ES-I3 (cell line): ENCODE results near the gene TRDMT1.
A peak's percentile ranks its signal among the peaks of the same experiment; 100 is the strongest.

ENCODE experiments used
- H3K36me3 ChIP-seq: 2 replicates; pipeline ENCODE4 v1.6.1; 2013; ENCODE audit warnings: mild to moderate bottlenecking, low read length, control low read depth, moderate library complexity; ENCODE audit not compliant: insufficient read depth
- H3K4me1 ChIP-seq: 2 replicates; pipeline ENCODE4 v1.6.1; 2013; ENCODE audit warnings: mild to moderate bottlenecking, control low read depth, low read length; ENCODE audit not compliant: insufficient read depth
- H3K9ac ChIP-seq: 2 replicates; pipeline ENCODE4 v1.6.1; 2013; ENCODE audit warnings: low read depth, mild to moderate bottlenecking, low read length, moderate library complexity
- H3K9me3 ChIP-seq: 2 replicates; pipeline ENCODE4 v1.6.1; 2013; ENCODE audit warnings: mild to moderate bottlenecking, low read length, moderate library complexity; ENCODE audit not compliant: control insufficient read depth, insufficient read depth

TRDMT1 gene, protein sequence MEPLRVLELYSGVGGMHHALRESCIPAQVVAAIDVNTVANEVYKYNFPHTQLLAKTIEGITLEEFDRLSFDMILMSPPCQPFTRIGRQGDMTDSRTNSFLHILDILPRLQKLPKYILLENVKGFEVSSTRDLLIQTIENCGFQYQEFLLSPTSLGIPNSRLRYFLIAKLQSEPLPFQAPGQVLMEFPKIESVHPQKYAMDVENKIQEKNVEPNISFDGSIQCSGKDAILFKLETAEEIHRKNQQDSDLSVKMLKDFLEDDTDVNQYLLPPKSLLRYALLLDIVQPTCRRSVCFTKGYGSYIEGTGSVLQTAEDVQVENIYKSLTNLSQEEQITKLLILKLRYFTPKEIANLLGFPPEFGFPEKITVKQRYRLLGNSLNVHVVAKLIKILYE

DNA sequence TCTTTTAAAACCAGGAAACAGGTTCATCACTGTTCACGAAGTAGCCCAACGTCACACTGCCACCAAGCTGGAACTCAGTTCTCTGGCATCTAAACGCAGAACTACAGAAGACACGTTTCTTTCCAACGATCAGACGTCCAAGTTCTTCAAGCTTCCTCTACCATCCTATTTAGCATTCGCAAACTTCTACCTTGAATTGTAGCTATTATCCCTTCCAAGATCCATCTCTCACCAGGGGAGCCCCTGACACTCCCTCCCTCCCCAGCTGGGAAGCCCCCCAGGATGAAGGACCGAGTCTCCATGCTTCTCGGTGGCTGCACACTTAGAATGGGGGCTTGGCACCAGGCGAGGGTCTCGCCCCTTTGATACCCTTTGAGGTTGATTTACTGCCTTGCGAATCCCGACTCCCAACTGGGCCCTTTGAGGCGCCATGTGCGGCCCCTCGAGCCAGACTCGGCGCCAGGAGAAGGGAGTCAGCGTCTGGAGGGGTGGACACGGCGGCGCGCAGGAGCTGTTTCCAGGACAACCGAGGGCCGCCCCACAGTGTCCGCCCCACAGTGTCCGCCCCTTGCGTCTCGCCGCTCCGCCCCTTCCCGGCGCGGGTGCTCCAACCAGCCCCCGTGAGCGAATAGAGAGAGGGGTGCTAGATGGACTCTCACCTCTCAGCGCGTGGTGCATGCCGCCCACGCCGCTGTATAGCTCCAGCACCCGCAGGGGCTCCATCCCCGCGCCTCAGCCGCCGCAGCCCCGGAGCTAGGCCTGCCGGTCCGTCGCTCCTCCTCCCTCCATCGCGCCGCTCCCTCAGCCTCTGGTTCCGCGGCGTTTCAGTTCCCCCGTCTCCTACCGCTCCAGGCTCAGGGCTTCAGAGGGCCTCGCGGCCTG is at the start of gene TRDMT1:
Gene TRDMT1 (minus strand): TSS at position 761 of the 882 bp plus-strand sequence. CDS start 38 bp downstream, at position 723.
- Histone ChIP-seq H3K36me3 (no peaks in the 10 kb centered on the region), H3K9me3 (no peaks in the 10 kb centered on the region), H3K9ac (peak within 1 kb of the TSS; percentile 99), H3K4me1 (peaks cover 23% of the 10 kb centered on the region)

DNA sequence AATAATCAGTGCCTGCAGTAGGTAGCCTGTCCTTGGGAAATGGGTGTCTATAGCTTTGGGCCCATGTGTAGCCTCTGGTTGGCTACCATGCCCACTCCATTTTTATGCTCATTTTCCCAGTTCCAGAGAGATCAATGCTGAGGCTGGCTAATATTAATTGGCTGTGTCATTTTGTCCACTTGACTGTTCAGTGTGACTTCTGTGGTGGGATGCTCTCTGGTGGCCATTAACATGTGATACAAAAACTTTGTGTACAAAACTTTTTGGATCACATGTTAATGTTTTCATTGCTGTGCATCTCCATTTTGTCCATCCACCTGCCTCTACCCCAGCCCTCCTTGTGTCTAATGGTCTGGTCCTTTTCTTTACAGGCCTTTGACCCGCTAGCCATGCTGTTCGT is 49.3 kb upstream of the TRDMT1 start:
- Histone ChIP-seq H3K36me3 (no peaks in the 10 kb centered on the region), H3K9ac (no peak overlapping the region), H3K4me1 (no peaks in the 10 kb centered on the region), H3K9me3 (peaks cover 19% of the 10 kb centered on the region)

DNA sequence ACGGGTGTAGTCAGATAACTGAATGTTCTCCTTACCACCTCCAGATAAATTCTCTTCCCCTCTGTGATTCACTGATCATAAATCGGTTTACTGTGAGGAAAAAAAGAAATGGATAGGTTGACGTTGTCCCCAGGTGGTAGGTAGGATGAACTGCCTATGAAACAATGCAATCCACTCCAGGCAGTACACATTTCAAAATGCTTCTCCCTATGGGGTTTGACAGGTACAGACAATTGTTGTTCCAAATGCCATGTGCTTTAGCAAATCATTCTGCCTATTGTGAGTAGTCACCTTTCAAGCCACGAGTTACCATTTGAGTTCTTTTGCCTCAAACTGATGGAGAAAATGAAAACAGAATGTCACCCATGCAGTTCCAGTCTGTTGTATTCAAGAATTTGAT is 48.3 kb upstream of the TRDMT1 start:
- no peaks in the 10 kb centered on the region for H3K4me1 ChIP-seq
- peaks cover 19% of the 10 kb centered on the region for H3K9me3 ChIP-seq
- H3K9ac ChIP-seq = no peak overlapping the region
- H3K36me3 ChIP-seq = no peaks in the 10 kb centered on the region

DNA sequence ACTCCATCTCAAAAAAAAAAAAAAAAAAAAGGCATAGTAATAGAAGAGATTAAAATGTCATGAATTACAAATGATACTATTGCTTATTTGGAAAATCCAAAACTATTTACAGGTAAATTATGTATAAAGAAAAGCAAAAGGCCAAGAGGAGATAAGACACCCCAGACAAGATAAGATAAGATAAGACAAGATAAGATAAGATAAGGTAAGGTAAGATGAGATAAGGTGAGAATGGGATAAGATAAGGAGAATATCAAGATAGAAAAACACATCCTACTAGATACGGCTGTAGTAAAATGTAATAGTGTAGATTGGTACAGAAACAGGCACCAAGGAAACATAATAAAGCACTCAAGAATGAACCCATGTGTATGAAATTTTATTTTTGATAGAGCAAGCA is 47.5 kb upstream of the TRDMT1 start:
- Histone ChIP-seq H3K36me3 (no peaks in the 10 kb centered on the region), H3K4me1 (no peaks in the 10 kb centered on the region), H3K9me3 (peaks cover 19% of the 10 kb centered on the region), H3K9ac (no peak overlapping the region)

DNA sequence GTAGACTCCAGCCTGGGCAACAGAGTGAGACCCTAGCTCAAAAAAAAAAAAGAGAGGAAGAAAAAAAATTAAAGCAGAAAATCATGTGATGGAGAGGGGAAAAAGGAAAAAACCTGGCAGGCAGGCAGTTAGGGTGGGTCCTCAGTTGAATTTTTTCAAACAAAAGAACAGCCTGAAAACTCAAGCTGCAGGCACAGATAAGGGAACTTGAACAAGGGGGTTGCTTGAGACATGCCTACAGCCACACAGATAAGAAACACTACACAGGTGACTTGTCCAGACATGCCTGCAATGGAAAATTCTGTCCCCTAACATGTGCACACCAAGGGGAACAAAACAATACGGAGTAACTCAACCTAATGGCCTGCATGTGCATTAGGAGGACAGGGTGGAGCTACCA is 45.7 kb upstream of the TRDMT1 start:
- H3K9ac ChIP-seq = no peak overlapping the region
- H3K4me1 ChIP-seq = no peaks in the 10 kb centered on the region
- peaks cover 19% of the 10 kb centered on the region for H3K9me3 ChIP-seq
- no peaks in the 10 kb centered on the region for H3K36me3 ChIP-seq

DNA sequence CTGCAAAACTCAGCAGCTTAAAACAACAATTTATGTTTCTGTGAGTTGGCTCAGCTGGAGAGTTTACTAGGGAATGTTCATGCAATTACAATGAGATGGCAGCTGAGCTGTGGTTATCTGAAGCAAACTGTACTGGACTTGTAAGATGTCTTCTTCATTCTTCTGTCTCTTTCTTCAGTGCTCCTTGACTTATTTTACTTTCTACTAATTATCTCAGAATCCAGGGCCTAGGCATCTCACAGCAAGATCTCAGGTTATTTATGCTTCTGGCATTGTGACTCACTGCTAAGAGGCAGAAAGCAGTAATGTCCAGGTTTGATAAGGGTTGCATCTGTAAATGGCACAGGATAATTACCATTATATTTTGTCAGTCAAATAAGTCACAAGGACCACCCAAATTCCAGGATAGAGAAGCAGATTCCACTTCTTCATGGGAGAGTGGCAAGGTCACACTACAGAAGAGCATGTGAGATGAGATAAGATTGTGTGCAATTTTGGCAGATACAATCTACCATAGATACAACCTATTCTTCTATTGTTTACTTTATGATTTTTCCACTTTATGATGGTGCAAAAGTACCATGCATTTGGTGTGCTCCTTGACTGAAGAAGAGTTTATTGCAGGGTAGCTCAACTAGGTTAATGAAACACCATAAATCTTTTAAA is 43.4 kb upstream of the TRDMT1 start:
- Histone ChIP-seq H3K9ac (no peak overlapping the region), H3K36me3 (no peaks in the 10 kb centered on the region), H3K9me3 (peaks cover 19% of the 10 kb centered on the region), H3K4me1 (no peaks in the 10 kb centered on the region)

DNA sequence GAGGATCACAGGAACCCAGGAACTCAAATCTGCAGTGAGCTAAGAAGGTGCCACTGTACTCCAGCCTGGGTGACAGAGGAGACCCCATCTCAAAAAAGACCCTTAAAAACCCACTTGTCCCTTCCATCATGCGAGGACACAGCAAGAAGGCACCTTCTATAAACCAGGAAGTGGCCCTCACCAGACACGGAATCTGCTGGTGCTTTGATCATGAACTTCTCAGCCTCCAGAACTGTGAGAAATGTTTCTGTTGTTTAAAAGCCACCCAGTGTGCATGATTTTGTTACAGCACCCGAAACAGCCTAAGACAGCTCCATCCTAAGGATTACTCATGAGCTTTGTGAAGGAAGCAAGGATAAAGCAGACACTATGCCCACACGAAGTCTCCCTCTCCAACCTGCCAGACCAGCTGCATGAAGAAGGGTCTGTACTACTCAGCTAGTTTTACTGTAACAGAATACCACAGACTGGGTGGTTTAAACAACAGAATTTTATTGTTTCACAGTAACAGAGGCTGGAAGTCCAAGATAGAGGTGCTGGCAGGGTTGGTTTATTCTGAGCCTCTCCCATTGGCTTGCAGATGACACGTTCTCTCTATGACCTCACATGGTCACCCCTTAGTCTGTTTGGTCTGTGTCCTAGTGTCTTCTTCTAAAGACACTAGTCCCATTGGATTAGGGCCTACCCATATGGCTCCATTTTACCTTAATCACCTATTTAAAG is 40.3 kb upstream of the TRDMT1 start:
- H3K36me3 ChIP-seq = no peaks in the 10 kb centered on the region; the same call in 1 of the 2 replicates
- no peak overlapping the region for H3K9ac ChIP-seq
- H3K4me1 ChIP-seq = no peaks in the 10 kb centered on the region
- H3K9me3 ChIP-seq = peaks cover 4% of the 10 kb centered on the region

DNA sequence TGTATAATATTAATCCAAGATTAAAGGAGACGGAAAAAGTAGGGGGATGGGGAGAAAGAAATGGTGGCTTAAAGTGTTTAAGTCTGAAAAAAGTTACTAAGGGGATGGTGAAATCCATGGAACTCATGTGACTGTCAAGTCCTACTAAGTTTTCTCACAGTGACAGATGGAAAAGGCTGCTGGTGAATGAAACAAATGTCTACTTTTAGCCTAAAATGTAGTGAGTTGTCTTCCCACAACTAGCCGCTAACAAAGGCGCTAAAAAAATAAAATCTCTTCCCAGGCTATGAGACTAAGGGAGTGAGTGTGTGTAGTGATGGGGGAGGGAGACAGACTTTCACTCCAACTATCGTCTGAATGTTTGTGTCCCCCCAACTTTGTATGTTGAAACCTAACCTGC is 39.1 kb upstream of the TRDMT1 start:
- no peaks in the 10 kb centered on the region for H3K4me1 ChIP-seq
- H3K9me3 ChIP-seq = no peaks in the 10 kb centered on the region; the same call in 1 of the 2 replicates
- H3K9ac ChIP-seq = no peak overlapping the region
- H3K36me3 ChIP-seq = peaks cover 10% of the 10 kb centered on the region

DNA sequence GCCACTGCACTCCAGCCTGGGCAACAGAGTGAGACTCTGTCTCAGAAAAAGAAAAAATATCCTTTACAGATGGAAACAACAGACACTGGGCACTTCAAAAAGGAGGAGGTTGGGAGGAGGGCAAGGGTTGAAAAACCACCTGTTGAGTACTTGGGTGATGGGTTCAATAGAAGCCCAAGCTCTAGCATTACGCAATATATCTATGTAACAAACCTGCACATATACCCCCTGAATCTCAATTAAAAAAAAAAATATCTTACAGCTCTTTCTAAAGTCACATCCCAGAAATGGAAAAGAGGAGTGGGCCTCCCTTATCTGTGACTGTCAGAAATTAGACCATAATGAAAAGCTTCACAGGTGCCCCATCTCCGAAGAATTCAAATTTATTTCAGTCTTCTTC is 38.6 kb upstream of the TRDMT1 start:
- H3K36me3 ChIP-seq = peaks cover 15% of the 10 kb centered on the region
- H3K9me3 ChIP-seq = no peaks in the 10 kb centered on the region
- no peak overlapping the region for H3K9ac ChIP-seq
- no peaks in the 10 kb centered on the region for H3K4me1 ChIP-seq

DNA sequence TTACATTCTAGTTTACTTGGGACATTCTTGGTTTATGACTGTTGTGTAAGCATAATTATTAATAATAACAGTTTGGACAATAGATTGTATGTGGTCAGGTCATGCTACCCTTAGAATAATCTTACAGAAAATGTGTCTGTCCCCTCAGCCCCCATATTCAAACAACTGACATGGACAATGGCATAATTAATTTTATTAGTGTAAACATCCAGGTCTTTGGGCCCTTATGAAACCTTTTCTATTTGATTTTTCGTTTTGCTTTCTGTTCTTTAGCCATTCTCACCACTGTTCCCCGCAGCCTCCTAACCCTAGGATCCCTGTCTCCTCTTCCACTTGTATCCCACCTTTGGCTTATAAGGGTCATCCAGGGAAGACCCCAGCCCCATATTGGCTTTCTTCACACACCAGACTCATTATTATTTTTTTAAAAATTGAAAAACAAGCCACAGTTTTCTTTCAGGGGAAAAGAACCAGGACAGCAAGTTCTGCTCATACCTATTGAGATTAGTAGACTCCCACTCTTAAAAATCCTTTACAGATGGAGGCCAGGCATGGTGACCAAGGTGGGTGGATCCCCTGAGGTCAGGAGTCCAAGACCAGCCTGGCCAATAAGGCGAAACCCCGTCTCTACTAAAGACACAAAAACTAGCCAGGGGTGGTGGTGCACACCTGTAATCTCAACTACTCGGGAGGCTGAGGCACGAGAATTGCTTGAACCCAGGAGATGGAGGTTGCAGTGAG is 38.0 kb upstream of the TRDMT1 start:
- no peaks in the 10 kb centered on the region for H3K9me3 ChIP-seq
- H3K36me3 ChIP-seq = peaks cover 20% of the 10 kb centered on the region
- H3K4me1 ChIP-seq = no peaks in the 10 kb centered on the region
- H3K9ac ChIP-seq = no peak overlapping the region

DNA sequence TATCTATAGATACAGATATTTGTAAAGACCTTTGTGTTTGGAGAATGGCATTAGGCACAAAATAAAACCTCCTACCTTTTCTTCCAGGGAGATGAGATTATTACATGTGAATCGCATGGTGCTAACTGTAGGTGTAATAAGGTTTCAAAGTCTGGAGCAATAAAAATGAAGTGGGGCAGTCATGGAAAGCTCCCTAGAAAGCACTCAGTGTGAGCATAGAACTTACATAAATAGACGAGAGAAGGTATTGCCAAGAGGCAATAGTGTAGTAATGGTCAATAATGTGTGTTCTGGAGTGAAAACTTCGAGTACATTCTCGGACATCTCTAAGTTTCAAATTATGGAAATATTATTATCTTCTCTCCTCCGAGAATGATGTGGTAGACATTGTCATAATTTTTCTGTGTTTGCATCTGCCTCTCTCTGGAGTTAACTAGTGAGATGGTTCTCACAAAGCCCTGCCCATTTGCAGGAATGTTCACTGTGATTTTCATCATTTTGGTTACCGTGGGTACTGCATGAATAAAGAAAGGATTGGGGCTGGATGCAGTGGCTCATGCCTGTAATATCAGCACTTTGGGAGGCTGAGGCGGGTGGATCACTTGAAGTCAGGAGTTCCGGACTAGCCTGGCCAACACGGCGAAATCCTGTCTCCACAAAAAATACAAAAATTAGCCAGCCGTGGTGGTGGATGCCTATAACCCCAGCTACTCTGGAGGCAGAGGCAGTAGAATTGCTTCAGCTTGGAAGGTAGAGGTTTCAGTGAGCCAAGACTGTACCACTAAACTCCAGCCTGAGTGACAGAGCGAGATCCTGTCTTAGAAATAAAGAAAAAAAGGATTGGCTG is 37.2 kb upstream of the TRDMT1 start:
- H3K4me1 ChIP-seq = no peaks in the 10 kb centered on the region
- H3K36me3 ChIP-seq = peaks cover 27% of the 10 kb centered on the region
- no peaks in the 10 kb centered on the region for H3K9me3 ChIP-seq
- H3K9ac ChIP-seq = no peak overlapping the region

DNA sequence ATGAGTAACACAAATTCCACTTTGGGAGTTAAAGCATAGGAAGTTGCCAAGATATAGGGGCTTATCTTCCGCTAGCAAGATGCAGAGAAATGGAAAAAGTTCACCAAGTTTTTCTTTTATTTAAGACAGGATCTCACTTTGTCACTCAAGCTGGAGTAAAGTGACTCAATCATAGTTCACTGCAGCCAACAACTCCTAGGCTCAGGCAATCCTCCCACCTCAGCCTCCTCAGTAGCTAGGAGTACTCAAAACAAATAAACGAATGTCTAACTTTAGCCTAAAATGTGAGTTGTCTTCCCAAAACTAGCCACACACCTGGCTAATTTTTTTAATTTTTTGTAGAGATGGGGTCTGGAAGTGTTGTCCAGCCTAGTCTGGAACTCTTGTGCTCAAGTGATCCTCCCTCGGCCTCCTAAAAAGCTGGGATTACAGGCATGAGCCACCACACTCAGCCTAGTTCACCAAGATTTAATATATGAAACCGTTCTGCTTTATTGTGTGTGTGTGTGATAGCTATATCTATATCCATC is 36.5 kb upstream of the TRDMT1 start:
- peaks cover 34% of the 10 kb centered on the region for H3K36me3 ChIP-seq
- H3K4me1 ChIP-seq = no peaks in the 10 kb centered on the region
- no peak overlapping the region for H3K9ac ChIP-seq
- no peaks in the 10 kb centered on the region for H3K9me3 ChIP-seq

DNA sequence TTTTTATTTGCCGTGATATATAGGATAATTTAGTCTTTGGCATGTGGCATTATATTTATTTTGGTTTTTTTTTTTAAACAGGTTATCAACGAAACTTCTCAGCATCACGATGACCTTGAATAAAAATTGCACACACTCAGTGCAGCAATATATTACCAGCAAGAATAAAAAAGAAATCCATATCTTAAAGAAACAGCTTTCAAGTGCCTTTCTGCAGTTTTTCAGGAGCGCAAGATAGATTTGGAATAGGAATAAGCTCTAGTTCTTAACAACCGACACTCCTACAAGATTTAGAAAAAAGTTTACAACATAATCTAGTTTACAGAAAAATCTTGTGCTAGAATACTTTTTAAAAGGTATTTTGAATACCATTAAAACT is 35.7 kb upstream of the TRDMT1 start:
- H3K9ac ChIP-seq = no peak overlapping the region

More for the DNA sequence above, 35.7 kb upstream of the TRDMT1 start:
- H3K4me1 ChIP-seq = no peaks in the 10 kb centered on the region
- H3K9me3 ChIP-seq = no peaks in the 10 kb centered on the region
- peaks cover 40% of the 10 kb centered on the region for H3K36me3 ChIP-seq
